Epithelial cell of proximal tubule (primary cell): ENCODE results near the gene PLCG2. TPM values are rescaled to one million over a fixed set of nuclear protein-coding genes. Genes with fewer than 3 reads are reported as not detected.
A peak's percentile ranks its signal among the peaks of the same experiment; 100 is the strongest.

Experiments
- DNase-seq: peaks from one replicate; pipeline ENCODE4 v3.0.0-alpha.2; 2011; ENCODE audit warnings: low read depth
- H3K4me3 ChIP-seq: 2 replicates; pipeline ENCODE4 v1.5.1; 2011; ENCODE audit warnings: low read depth, mild to moderate bottlenecking, low read length
- total RNA-seq: library from RNA; depleted of rRNA; stranded (reverse); fragments of >200 nt; gene quantifications from 2 replicates; pipeline ENCODE4 v1.2.3, GENCODE V29; 2015
- TF ChIP-seq, protein P1 (sequence below): conservative IDR thresholded peaks from 2 replicates; pipeline ENCODE4 v1.5.1; 2012; ENCODE audit warnings: low read depth, mild to moderate bottlenecking, low read length

PLCG2 gene
- total RNA-seq, 1 donor from 2014 or later, result 0.58 TPM

DNA sequence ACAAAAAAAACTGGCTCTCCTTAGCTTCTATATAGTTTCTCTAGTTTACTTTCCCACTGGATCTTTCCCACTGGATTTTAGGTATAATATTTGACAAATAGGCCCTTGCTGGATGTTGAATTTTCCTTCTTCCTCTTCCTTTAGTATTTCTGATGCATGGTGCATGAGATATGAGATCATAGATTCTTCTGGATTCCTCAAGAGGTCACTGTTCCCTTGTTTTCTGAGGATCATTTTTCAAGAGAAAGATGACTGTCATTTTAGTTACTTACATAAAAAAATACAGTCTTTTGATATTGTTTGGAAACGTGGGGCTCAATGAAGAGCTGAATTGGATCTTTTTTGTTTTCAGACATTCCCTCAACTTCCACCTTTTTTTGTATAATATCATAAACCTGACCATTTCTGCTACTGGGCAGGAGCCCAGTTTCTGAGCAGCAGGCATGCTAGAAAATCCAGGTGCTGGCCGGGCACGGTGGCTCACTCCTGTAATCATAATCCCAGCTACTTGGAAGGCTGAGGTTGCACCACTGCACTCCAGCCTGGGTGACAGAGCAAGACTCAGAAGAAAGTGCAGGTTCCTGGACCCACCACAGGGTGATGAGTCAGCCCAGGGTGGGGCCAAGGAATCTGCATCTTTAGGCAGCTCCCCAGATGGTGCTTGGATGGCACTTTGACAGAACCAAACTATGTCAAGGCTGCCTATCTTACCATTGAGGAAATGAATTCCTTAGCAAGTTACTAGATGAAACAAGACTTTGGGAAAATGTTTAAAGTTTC is 161.9 kb downstream of the PLCG2 start:
- DNase-seq, result peak; percentile 10
- TF ChIP-seq, protein P1, sequence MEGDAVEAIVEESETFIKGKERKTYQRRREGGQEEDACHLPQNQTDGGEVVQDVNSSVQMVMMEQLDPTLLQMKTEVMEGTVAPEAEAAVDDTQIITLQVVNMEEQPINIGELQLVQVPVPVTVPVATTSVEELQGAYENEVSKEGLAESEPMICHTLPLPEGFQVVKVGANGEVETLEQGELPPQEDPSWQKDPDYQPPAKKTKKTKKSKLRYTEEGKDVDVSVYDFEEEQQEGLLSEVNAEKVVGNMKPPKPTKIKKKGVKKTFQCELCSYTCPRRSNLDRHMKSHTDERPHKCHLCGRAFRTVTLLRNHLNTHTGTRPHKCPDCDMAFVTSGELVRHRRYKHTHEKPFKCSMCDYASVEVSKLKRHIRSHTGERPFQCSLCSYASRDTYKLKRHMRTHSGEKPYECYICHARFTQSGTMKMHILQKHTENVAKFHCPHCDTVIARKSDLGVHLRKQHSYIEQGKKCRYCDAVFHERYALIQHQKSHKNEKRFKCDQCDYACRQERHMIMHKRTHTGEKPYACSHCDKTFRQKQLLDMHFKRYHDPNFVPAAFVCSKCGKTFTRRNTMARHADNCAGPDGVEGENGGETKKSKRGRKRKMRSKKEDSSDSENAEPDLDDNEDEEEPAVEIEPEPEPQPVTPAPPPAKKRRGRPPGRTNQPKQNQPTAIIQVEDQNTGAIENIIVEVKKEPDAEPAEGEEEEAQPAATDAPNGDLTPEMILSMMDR, result peak; percentile 59
- no peak overlapping the region for H3K4me3 ChIP-seq

DNA sequence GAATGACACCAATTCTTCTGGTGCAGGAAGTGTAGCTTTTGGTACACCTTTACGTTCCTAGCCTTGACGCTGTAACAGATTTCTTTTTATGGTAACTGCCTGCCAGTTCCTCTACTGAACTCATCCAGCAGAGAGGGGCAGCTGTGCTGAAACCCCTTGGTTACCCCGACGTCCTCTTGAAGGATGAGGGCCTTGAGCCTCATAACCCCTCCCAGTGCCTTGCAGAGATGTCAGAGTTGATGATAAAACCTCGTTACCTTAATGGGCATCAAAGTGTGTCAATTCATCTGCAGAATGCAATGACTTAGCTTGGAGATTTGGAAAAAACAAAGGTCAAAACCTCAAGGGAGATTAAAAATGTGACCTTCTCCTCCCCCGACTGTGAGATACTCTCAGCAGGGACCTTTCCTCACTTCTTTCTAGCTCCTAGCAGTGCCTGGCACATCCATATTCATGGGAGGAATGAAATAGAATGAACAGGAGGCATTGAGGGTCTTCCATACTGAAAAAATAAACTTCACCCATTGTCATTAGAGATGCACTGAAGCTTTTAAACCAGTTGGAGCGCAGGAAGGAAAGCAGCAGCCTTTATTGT is 163.0 kb downstream of the PLCG2 start:
- H3K4me3 ChIP-seq, result no peak overlapping the region
- no peak for DNase-seq
- TF ChIP-seq, protein P1, result no peak

DNA sequence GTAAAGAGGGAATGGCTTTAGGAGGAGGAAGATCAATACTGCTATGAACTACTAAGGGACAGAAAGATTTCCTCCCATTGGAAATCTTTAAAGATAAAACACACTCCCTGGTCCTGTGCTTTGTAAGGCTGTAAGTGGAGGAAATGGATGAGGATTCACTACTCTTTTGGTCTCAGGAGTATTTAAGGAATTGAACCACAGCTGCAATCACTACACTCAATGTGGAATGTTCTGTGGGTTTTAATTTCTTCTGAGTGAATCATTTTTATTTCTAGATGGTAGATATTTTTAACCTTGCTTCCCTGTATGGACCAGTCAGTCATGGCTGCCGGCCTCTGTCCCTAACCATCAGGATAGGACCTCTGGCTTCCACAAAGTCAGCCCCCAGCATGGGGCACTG is 166.6 kb downstream of the PLCG2 start:
- H3K4me3 ChIP-seq, result no peak overlapping the region
- no peak for DNase-seq
- TF ChIP-seq, protein P1, result no peak

DNA sequence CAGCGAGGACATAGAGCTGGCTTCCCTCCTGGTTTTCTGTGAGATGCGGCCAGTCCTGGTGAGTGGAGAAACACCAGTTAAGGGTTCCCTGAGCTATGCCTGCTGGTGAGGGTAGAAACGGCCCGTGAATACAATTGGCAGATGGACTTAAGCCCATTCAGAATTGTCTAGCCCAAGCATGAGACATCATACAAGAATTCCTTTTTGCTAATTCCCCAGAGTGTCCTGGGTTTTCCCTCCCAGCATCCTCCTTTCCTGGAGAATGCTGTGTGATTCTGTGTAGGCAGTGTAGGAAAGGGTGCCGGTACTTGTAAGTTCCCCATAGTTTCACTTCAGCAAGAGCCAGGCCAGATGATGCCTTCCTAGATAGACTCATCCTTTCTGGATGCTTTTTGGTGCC is 167.1 kb downstream of the PLCG2 start:
- no peak for DNase-seq
- TF ChIP-seq, protein P1, result no peak
- H3K4me3 ChIP-seq, result no peak overlapping the region

DNA sequence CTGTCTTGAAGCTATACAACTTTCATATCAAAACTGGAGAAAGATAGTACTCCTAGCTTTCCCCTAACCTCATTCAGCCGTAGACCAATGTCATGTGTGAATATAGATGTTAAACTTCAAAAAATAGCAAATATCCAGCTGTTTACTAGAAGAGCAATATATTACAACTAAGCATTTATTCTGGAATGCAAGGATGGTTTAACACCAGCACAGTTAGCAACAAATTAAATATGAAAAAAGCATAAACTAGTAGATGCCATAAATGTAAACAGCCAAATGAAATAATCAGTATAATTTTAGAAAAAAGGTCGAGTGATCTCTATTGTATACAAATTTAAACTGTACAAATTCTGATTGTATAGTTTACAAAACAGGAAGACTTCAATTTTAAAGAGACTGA is 172.5 kb downstream of the PLCG2 start:
- TF ChIP-seq, protein P1, result no peak
- H3K4me3 ChIP-seq, result no peak overlapping the region
- DNase-seq, result no peak

DNA sequence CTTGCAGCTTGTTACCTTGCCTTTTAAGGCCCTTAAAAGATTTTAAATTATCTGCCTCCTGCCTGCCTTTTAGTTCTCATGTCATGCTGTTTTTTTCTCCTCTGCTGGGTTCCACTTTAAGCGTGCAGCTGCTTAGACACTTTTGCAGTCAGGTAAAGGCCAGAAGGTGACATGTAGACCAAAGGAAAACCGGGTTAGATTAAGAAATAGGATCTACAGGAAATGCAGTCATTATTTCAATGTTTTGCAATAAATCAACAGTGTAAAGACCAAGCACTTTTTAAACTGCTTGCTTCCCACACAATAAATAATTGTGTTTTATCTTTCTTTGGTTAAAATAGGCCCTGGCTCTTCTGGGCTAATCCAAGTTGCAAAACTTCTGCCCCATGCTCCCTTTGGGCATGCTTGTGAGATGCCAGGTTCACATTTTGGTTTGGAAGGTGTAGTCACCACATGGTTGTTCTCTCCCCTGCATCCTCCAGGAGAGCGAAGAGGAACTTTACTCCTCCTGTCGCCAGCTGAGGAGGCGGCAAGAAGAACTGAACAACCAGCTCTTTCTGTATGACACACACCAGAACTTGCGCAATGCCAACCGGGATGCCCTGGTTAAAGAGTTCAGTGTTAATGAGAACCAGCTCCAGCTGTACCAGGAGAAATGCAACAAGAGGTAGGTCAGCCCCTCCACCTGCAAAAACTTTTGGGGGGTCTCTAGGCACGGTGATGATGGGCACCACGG is 177.3 kb downstream of the PLCG2 start:
- DNase-seq, result no peak
- TF ChIP-seq, protein P1, result no peak
- no peak overlapping the region for H3K4me3 ChIP-seq
